Uterus (tissue), 2 donors: Measurements from ENCODE around the gene PITPNM3.

Experiments used
- CTCF ChIP-seq, 4 experiments: fragments of 200-600 bp in 2 of 4; fragments of 450-650 bp in 2 of 4; sonication (generic) in 2 of 4; IDR thresholded peaks; one replicate each; pipeline ENCODE4 v1.5.1; 2016 to 2019; ENCODE audit warnings: antibody characterized with exemption in 4 of 4, mild to moderate bottlenecking in 2 of 4, moderate library complexity in 1 of 4
- POLR2A ChIP-seq, 2 donors: fragments of 450-650 bp; IDR thresholded peaks; one replicate each; pipeline ENCODE4 v1.6.1; 2016; ENCODE audit warnings: antibody characterized with exemption in 2 of 2, mild to moderate bottlenecking in 1 of 2, moderate library complexity in 1 of 2

- TF ChIP-seq CTCF (IDR thresholded peaks at IDR 0.05) (no peak), POLR2A (IDR thresholded peaks at IDR 0.05) (no peak)
These were observed 13.3 kb upstream of the PITPNM3 start for GRCh38 chr17:6569370-6570285.
